GM12801 (cell line): ENCODE data around the gene ABHD4.

ENCODE experiments used
- CTCF ChIP-seq: IDR thresholded peaks from one replicate; pipeline ENCODE4 v1.5.1; 2011; ENCODE audit warnings: control low read depth; ENCODE audit not compliant: insufficient read length; ENCODE audit errors: extremely low read depth

ABHD4 gene

GRCh38 chr14:22598896-22599244 lies 770 bp downstream of the ABHD4 start:
- TF ChIP-seq CTCF = no peak

DNA sequence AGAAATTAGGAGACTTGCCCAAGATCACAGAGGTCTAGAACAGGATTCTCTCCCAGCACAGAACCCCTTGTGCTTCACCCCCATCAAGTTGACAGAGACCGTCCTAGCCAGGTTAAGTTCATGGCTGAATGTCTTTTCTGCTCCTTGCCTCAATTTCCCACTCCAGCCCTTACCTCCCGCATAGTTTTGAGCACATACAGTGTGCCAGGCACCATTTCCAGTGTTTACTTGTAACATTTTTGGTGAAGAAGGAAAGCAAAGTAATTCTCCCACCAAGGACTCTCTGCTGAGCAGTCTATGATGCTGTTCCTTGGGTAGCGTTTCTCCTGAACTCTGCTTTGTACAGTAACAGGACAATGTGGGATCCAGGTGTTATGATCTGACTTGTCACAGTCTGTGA lies 1.2 kb downstream of the ABHD4 start:
- no peak for TF ChIP-seq CTCF

GRCh38 chr14:22600027-22600426 lies 1.9 kb downstream of the ABHD4 start:
- no peak for TF ChIP-seq CTCF

DNA sequence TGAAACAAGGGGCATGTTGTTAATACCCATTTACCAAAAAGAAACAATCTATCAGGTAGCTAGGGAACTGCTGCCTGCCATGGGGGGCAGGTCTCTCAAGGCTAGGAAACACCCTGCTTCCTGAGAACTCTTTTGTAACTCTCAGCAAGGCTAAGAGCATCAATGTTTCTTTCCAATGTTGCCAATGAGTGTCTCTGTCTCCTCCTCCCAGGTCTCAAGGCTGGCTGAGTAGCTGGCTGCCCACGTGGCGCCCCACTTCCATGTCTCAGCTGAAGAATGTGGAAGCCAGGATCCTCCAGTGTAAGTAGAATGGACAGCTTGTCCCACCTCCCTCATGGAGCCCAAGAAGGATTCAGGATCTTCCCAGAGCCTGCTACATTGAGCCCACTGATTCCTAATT lies 3.4 kb downstream of the ABHD4 start:
- TF ChIP-seq CTCF = no peak

GRCh38 chr14:22601996-22602395 lies 3.9 kb downstream of the ABHD4 start:
- TF ChIP-seq CTCF = no peak

GRCh38 chr14:22602862-22603261 lies 4.8 kb downstream of the ABHD4 start:
- no peak for TF ChIP-seq CTCF

- TF ChIP-seq CTCF = no peak
These were observed 8.3 kb downstream of the ABHD4 start for GRCh38 chr14:22606380-22606779.

GRCh38 chr14:22607291-22607690 lies 9.2 kb downstream of the ABHD4 start:
- TF ChIP-seq CTCF = no peak
